HFF-Myc (cell line): ENCODE measurements around the gene POMP.
A peak's percentile ranks its signal among the peaks of the same experiment; 100 is the strongest.
"Not testable (repeated sequence)": the region's sequence is repeated elsewhere in the genome, so short reads cannot be mapped to it uniquely, and the experiment has no call there.

Experiments used
- DNase-seq: peaks from one replicate; pipeline ENCODE4 v3.0.0-alpha.2; 2011; ENCODE audit warnings: low read depth; ENCODE audit errors: extremely low read depth
- H3K4me3 ChIP-seq: replicated peaks from 2 replicates; pipeline ENCODE4 v1.5.1; 2011; ENCODE audit warnings: low read depth, mild to moderate bottlenecking, control low read depth, low read length
- TF ChIP-seq, protein P1 (sequence below): IDR thresholded peaks from 2 replicates; pipeline ENCODE4 v1.5.1; 2012; ENCODE audit warnings: mild to moderate bottlenecking, low read depth, low read length, control low read depth; ENCODE audit errors: missing control alignments

POMP gene

GRCh38 chr13:28666897-28667488 lies 8.1 kb downstream of the POMP start:
- H3K4me3 ChIP-seq: no peak overlapping the region
- no peak for DNase-seq
- TF ChIP-seq, protein P1, sequence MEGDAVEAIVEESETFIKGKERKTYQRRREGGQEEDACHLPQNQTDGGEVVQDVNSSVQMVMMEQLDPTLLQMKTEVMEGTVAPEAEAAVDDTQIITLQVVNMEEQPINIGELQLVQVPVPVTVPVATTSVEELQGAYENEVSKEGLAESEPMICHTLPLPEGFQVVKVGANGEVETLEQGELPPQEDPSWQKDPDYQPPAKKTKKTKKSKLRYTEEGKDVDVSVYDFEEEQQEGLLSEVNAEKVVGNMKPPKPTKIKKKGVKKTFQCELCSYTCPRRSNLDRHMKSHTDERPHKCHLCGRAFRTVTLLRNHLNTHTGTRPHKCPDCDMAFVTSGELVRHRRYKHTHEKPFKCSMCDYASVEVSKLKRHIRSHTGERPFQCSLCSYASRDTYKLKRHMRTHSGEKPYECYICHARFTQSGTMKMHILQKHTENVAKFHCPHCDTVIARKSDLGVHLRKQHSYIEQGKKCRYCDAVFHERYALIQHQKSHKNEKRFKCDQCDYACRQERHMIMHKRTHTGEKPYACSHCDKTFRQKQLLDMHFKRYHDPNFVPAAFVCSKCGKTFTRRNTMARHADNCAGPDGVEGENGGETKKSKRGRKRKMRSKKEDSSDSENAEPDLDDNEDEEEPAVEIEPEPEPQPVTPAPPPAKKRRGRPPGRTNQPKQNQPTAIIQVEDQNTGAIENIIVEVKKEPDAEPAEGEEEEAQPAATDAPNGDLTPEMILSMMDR: no peak

GRCh38 chr13:28671126-28671792 lies 12.3 kb downstream of the POMP start:
- H3K4me3 ChIP-seq: no peak overlapping the region
- TF ChIP-seq, protein P1: no peak
- no peak for DNase-seq

DNA sequence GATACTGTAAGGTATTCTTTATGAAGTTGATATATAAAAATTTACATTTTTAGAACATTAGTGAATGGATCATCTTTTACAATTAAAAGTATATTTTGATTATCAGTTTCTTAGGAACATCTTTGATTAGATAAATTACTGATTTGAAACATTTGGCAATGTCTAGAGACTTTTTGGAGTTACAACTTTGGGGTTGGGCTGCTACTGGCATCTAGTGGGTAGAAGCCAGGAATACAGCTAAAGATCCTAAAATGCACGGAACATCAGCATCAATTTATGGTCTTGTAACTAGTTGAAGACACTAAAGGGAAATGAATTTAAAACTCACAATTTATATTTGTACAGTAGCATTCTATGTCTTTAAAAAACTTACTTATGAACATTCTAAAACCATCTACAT lies 19.9 kb downstream of the POMP start:
- TF ChIP-seq, protein P1: peak; percentile 23
- DNase-seq: no peak
- no peak overlapping the region for H3K4me3 ChIP-seq

- TF ChIP-seq, protein P1: peak; percentile 11
- no peak for DNase-seq
- no peak overlapping the region for H3K4me3 ChIP-seq
These were observed 20.7 kb downstream of the POMP start for GRCh38 chr13:28679628-28680027.

- no peak overlapping the region for H3K4me3 ChIP-seq
- no peak for DNase-seq
- TF ChIP-seq, protein P1: no peak
These were observed 21.6 kb downstream of the POMP start for GRCh38 chr13:28680541-28680940.

GRCh38 chr13:28683169-28683568 lies 24.2 kb downstream of the POMP start:
- not testable (repeated sequence) for DNase-seq, H3K4me3 ChIP-seq

GRCh38 chr13:28684257-28684656 lies 25.3 kb downstream of the POMP start:
- TF ChIP-seq, protein P1: no peak
- DNase-seq: no peak
- H3K4me3 ChIP-seq: no peak overlapping the region
